Measurements from ENCODE around the gene ST3GAL4. TPM values are rescaled to one million over a fixed set of nuclear protein-coding genes. Genes with fewer than 3 reads are reported as not detected.
A peak's percentile ranks its signal among the peaks of the same experiment; 100 is the strongest.

ST3GAL4 gene
- total RNA-seq, 1 donor from 2014 or later, result 19.1 TPM

GRCh38 chr11:126354631-126355323, 709 bp upstream of the ST3GAL4 start:
- no peak for TF ChIP-seq CTCF (conservative IDR thresholded peaks at IDR 0.05)
- peaks cover 32% of the 10 kb centered on the region for H3K4me1 Mint-ChIP-seq (ENCODE audit: unreplicated experiment)

GRCh38 chr11:126355926-126356897, 726 bp downstream of the ST3GAL4 start:
- Mint-ChIP-seq H3K4me1 (ENCODE audit: unreplicated experiment) (peaks cover 31% of the 10 kb centered on the region), H3K27ac (no peak overlapping the region), H3K4me3 (peak overlapping the region; percentile 84), H3K9me3 (no peaks in the 10 kb centered on the region), H3K36me3 (no peaks in the 10 kb centered on the region), H3K27me3 (no peaks in the 10 kb centered on the region)
- no peak for DNase-seq (ENCODE audit: extremely low spot score, unreplicated experiment)
- no peak for TF ChIP-seq CTCF (conservative IDR thresholded peaks at IDR 0.05)

More at GRCh38 chr11:126354631-126355323, 709 bp upstream of the ST3GAL4 start:
- Mint-ChIP-seq H3K27me3 (no peaks in the 10 kb centered on the region), H3K36me3 (peaks cover 3% of the 10 kb centered on the region), H3K4me3 (peak overlapping the region; percentile 94), H3K9me3 (no peaks in the 10 kb centered on the region), H3K27ac (peak overlapping the region; percentile 85)
- DNase-seq (ENCODE audit: extremely low spot score, unreplicated experiment), result no peak

GRCh38 chr11:126357055-126357962, 1.8 kb downstream of the ST3GAL4 start:
- H3K9me3 Mint-ChIP-seq, result no peaks in the 10 kb centered on the region
- no peak for TF ChIP-seq CTCF (conservative IDR thresholded peaks at IDR 0.05)
- peak overlapping the region; percentile 84 for H3K4me3 Mint-ChIP-seq
- peak overlapping the region; percentile 34 for H3K27ac Mint-ChIP-seq
- no peaks in the 10 kb centered on the region for H3K36me3 Mint-ChIP-seq
- DNase-seq (ENCODE audit: extremely low spot score, unreplicated experiment), result no peak
- H3K27me3 Mint-ChIP-seq, result no peaks in the 10 kb centered on the region
- H3K4me1 Mint-ChIP-seq (ENCODE audit: unreplicated experiment), result peaks cover 31% of the 10 kb centered on the region

GRCh38 chr11:126357969-126358762, 2.7 kb downstream of the ST3GAL4 start:
- Mint-ChIP-seq H3K9me3 (no peaks in the 10 kb centered on the region), H3K27me3 (no peaks in the 10 kb centered on the region), H3K4me1 (ENCODE audit: unreplicated experiment) (peaks cover 36% of the 10 kb centered on the region), H3K36me3 (no peaks in the 10 kb centered on the region), H3K27ac (no peak overlapping the region), H3K4me3 (peak overlapping the region; percentile 84)
- DNase-seq (ENCODE audit: extremely low spot score, unreplicated experiment), result no peak
- TF ChIP-seq CTCF (conservative IDR thresholded peaks at IDR 0.05), result no peak

Measured in type B pancreatic cell (in vitro differentiated cells).